SU-DHL-6 (cell line): ENCODE results near the gene WDR19.

Source experiments
- H2AFZ ChIP-seq: fragments of 200-600 bp; sonication (generic); 2 replicates; pipeline ENCODE4 v1.6.1; 2014; ENCODE audit warnings: low read depth, mild to moderate bottlenecking, moderate library complexity, mixed read lengths, antibody characterized with exemption, low read length; ENCODE audit not compliant: severe bottlenecking
- H3F3A ChIP-seq: fragments of 200-600 bp; shearing (Covaris generic); 2 replicates; pipeline ENCODE4 v1.6.0; 2016; ENCODE audit warnings: antibody characterized with exemption, mild to moderate bottlenecking; ENCODE audit not compliant: insufficient read depth
- H3K27ac ChIP-seq: fragments of 200-600 bp; sonication (generic); 2 replicates; pipeline ENCODE4 v1.5.1; 2016; ENCODE audit warnings: low read depth, mild to moderate bottlenecking, low read length, moderate library complexity, mixed read lengths
- H3K27me3 ChIP-seq: fragments of 200-600 bp; sonication (generic), shearing (Covaris generic); 2 replicates; pipeline ENCODE4 v1.6.0; 2014; ENCODE audit warnings: mild to moderate bottlenecking, low read length
- H3K36me3 ChIP-seq: fragments of 200-600 bp; sonication (generic); 2 replicates; pipeline ENCODE4 v1.6.1; 2014; ENCODE audit warnings: mild to moderate bottlenecking, low read length, mixed read lengths
- H3K4me2 ChIP-seq: fragments of 300-600, 200-600 bp; shearing (Covaris generic), sonication (generic); 2 replicates; pipeline ENCODE4 v1.6.0; 2014; ENCODE audit warnings: low read length, low read depth, mild to moderate bottlenecking; ENCODE audit not compliant: poor library complexity, severe bottlenecking
- H3K4me3 ChIP-seq: fragments of 200-600 bp; sonication (generic); 2 replicates; pipeline ENCODE4 v1.5.1; 2014; ENCODE audit warnings: antibody characterized with exemption, low read length, mild to moderate bottlenecking, mixed read lengths; ENCODE audit not compliant: insufficient read depth, poor library complexity, severe bottlenecking
- H3K79me2 ChIP-seq: fragments of 200-600 bp; sonication (generic); 2 replicates; pipeline ENCODE4 v1.6.1; 2014; ENCODE audit warnings: mild to moderate bottlenecking, low read length, moderate library complexity; ENCODE audit not compliant: insufficient read depth
- H3K9ac ChIP-seq: fragments of 200-600 bp; sonication (generic); 2 replicates; pipeline ENCODE4 v1.7.0; 2014; ENCODE audit warnings: mild to moderate bottlenecking, low read length
- H3K9me2 ChIP-seq: fragments of 200-600 bp; sonication (generic); replicated peaks from 2 replicates; pipeline ENCODE4 v1.6.1; 2014; ENCODE audit warnings: low read length; ENCODE audit not compliant: insufficient read depth
- H3K9me3 ChIP-seq: fragments of 200-600 bp; sonication (generic); 2 replicates; pipeline ENCODE4 v1.6.1; 2014; ENCODE audit warnings: low read length, mixed read lengths; ENCODE audit not compliant: insufficient read depth
- H4K20me1 ChIP-seq: fragments of 200-600 bp; sonication (generic); 2 replicates; pipeline ENCODE4 v1.6.1; 2014; ENCODE audit warnings: low read depth, mild to moderate bottlenecking, antibody characterized with exemption, low read length, moderate library complexity, mixed read lengths
- EZH2phosphoT487 ChIP-seq: fragments of 200-600 bp; sonication (generic), shearing (Covaris generic); conservative IDR thresholded peaks from 2 replicates; pipeline ENCODE4 v1.6.1; 2018; ENCODE audit warnings: mild to moderate bottlenecking, antibody characterized with exemption, low read length, moderate library complexity, mixed read lengths
- TF ChIP-seq, protein P1 (sequence below): fragments of 200-600 bp; sonication (generic); IDR thresholded peaks from one replicate; pipeline ENCODE4 v1.5.1; 2017; ENCODE audit warnings: antibody characterized with exemption, mild to moderate bottlenecking, low read length, moderate library complexity; ENCODE audit not compliant: insufficient read depth, poor library complexity, severe bottlenecking

Gene WDR19

GRCh38 chr4:39237179-39237578 is 54.9 kb downstream of the WDR19 start:
- H3F3A ChIP-seq, result 0 out of 2 replicates have a peak, but pooled peaks cover 3% of the 10 kb centered on the region
- H3K27me3 ChIP-seq, result no peaks in the 10 kb centered on the region
- H3K4me2 ChIP-seq, result no peak overlapping the region
- H3K4me3 ChIP-seq, result no peak overlapping the region
- TF ChIP-seq, protein P1, sequence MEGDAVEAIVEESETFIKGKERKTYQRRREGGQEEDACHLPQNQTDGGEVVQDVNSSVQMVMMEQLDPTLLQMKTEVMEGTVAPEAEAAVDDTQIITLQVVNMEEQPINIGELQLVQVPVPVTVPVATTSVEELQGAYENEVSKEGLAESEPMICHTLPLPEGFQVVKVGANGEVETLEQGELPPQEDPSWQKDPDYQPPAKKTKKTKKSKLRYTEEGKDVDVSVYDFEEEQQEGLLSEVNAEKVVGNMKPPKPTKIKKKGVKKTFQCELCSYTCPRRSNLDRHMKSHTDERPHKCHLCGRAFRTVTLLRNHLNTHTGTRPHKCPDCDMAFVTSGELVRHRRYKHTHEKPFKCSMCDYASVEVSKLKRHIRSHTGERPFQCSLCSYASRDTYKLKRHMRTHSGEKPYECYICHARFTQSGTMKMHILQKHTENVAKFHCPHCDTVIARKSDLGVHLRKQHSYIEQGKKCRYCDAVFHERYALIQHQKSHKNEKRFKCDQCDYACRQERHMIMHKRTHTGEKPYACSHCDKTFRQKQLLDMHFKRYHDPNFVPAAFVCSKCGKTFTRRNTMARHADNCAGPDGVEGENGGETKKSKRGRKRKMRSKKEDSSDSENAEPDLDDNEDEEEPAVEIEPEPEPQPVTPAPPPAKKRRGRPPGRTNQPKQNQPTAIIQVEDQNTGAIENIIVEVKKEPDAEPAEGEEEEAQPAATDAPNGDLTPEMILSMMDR, result no peak
- TF ChIP-seq EZH2phosphoT487, result no peak
- no peak overlapping the region for H3K27ac ChIP-seq
- H3K79me2 ChIP-seq, result no peaks in the 10 kb centered on the region
- H3K9me2 ChIP-seq, result no peaks in the 10 kb centered on the region
- no peak overlapping the region for H2AFZ ChIP-seq
- H3K9me3 ChIP-seq, result no peaks in the 10 kb centered on the region
- H4K20me1 ChIP-seq, result no peaks in the 10 kb centered on the region
- H3K9ac ChIP-seq, result no peak overlapping the region
- peaks cover 5% of the 10 kb centered on the region for H3K36me3 ChIP-seq

GRCh38 chr4:39243462-39243861 is 61.1 kb downstream of the WDR19 start:
- Histone ChIP-seq H4K20me1 (no peaks in the 10 kb centered on the region), H3K9me2 (no peaks in the 10 kb centered on the region)

GRCh38 chr4:39255266-39255665 is 72.9 kb downstream of the WDR19 start:
- Histone ChIP-seq H3K9ac (no peak overlapping the region), H3K27me3 (no peaks in the 10 kb centered on the region), H3K4me3 (no peak overlapping the region), H3K4me2 (no peak overlapping the region), H3F3A (peaks cover 4% of the 10 kb centered on the region; the same call in 1 of the 2 replicates), H3K9me3 (no peaks in the 10 kb centered on the region), H3K27ac (no peak overlapping the region), H3K9me2 (no peaks in the 10 kb centered on the region), H3K36me3 (0 out of 2 replicates have a peak, but pooled peaks cover 2% of the 10 kb centered on the region), H2AFZ (no peak overlapping the region), H3K79me2 (no peaks in the 10 kb centered on the region), H4K20me1 (no peaks in the 10 kb centered on the region)
- TF ChIP-seq, protein P1, result peak; percentile 9
- no peak for TF ChIP-seq EZH2phosphoT487

More at GRCh38 chr4:39243462-39243861, 61.1 kb downstream of the WDR19 start:
- Histone ChIP-seq H3K4me3 (no peak overlapping the region), H3K27ac (no peak overlapping the region), H3F3A (no peaks in the 10 kb centered on the region; the same call in 1 of the 2 replicates), H3K79me2 (no peaks in the 10 kb centered on the region), H3K9me3 (no peaks in the 10 kb centered on the region), H3K27me3 (no peaks in the 10 kb centered on the region), H3K9ac (no peak overlapping the region), H3K36me3 (peaks cover 14% of the 10 kb centered on the region; the same call in 1 of the 2 replicates), H3K4me2 (no peak overlapping the region), H2AFZ (no peak overlapping the region)
- TF ChIP-seq, protein P1, result no peak
- no peak for TF ChIP-seq EZH2phosphoT487
